AG04449 (cell line): ENCODE results near the gene CLMN.

Experiments
- CTCF ChIA-PET: fragments of 350-600 bp; formaldehyde crosslinking; extraction: SDS; loops from one replicate; lab custom pipeline; 2021; ENCODE audit warnings: antibody characterized with exemption; lab: Yijun Ruan, JAX
- POLR2A ChIA-PET: fragments of 400-600, 350-600 bp; formaldehyde crosslinking; extraction: SDS; loops from one replicate; lab custom pipeline; 2020; ENCODE audit warnings: antibody characterized with exemption, inconsistent platforms; lab: Yijun Ruan, JAX
- DNase-seq: peaks from one replicate; pipeline ENCODE4 v3.0.0-alpha.2; 2010; ENCODE audit warnings: low read depth, low spot score
- H3K4me3 ChIP-seq: 2 replicates; pipeline ENCODE4 v1.5.1; 2011; ENCODE audit warnings: low read depth, mild to moderate bottlenecking, control low read depth, low read length
- TF ChIP-seq, protein P1 (sequence below): IDR thresholded peaks from one replicate; pipeline ENCODE4 v1.5.1; 2011; ENCODE audit warnings: mild to moderate bottlenecking, moderate library complexity, low read length, control low read depth, inconsistent platforms; ENCODE audit not compliant: insufficient read depth; ENCODE audit errors: missing control alignments

Gene CLMN

DNA sequence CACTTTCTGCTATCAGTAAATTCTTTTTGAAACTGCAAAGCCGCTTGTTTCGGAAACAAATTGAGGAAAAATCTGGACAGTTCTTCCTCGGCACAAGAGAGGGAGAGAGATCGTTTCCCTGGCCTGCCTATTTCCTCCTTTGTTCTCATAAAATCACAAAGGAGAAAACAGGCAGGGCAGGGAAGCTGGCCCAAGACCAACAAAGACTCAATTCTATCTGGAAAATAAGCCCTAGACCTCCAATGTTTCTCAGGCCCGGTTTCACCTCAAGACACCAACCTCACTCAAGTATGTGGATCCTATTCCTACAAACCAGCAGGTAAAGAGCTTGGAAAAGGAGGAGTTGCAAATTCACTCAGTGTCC, 181.9 kb downstream of the CLMN start:
- H3K4me3 ChIP-seq, result no peak overlapping the region
- DNase-seq, result no peak
- POLR2A ChIA-PET, result no interaction called here
- CTCF ChIA-PET, result no interaction called here
- TF ChIP-seq, protein P1, sequence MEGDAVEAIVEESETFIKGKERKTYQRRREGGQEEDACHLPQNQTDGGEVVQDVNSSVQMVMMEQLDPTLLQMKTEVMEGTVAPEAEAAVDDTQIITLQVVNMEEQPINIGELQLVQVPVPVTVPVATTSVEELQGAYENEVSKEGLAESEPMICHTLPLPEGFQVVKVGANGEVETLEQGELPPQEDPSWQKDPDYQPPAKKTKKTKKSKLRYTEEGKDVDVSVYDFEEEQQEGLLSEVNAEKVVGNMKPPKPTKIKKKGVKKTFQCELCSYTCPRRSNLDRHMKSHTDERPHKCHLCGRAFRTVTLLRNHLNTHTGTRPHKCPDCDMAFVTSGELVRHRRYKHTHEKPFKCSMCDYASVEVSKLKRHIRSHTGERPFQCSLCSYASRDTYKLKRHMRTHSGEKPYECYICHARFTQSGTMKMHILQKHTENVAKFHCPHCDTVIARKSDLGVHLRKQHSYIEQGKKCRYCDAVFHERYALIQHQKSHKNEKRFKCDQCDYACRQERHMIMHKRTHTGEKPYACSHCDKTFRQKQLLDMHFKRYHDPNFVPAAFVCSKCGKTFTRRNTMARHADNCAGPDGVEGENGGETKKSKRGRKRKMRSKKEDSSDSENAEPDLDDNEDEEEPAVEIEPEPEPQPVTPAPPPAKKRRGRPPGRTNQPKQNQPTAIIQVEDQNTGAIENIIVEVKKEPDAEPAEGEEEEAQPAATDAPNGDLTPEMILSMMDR, result no peak

DNA sequence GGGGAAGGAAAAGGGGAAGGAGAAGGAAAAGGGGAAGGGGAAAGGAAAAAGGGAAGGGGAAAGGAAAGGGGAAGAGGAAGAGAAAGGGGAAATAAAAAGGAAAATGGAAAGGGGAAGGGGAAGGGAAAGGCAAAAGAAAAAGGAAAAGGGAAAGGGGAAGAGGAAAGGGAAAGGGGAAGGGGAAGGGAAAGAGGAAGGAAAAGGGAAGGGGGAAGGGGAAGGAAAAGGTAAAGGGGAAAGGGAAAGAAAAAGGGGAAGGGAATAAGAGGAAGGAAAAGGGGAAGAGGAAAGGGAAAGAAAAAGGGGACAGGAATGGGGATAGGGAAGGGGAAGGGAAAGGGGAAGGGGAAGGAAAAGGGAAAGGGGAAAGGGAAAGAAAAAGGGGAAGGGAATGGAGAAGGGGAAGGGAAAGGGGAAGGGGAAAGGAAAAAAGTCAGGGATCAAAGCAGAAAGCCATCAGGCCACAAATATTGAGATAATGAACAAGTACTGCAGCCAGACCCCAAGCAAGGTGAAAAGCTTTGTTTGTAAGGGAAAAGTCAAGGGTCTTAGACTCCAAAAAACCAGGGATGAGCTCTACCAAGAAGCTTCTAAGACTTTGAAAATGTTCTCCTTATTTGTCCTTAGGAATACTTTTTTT, 182.4 kb downstream of the CLMN start:
- no peak overlapping the region for H3K4me3 ChIP-seq
- TF ChIP-seq, protein P1, result no peak
- ChIA-PET POLR2A (no interaction called here), CTCF (no interaction called here)
- DNase-seq, result no peak

DNA sequence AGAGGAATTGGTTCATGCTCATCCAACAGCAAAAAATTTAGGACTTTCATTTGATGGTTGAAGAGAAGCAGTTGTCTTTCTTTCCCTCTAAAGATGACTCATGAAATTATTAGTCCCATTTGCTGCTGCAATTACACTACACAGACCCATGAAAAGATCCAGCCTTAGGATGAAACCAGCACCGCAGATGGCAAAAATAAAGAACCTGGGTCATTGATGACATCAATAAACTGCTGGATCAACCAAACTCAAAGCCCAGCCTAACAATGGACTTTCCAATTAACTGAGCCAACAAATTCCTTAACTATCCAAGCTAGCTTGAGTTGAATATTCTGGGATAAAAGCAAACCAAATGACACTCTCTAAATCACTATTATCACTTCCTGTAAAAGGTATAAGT, 183.1 kb downstream of the CLMN start:
- no peak for DNase-seq
- ChIA-PET CTCF (interaction anchor here (0.9 kb wide), 1 partner anchor 447 kb away, joined by 3 read pairs; no protein-coding TSS in a partner anchor), POLR2A (no interaction called here)
- TF ChIP-seq, protein P1, result no peak
- H3K4me3 ChIP-seq, result no peak overlapping the region

DNA sequence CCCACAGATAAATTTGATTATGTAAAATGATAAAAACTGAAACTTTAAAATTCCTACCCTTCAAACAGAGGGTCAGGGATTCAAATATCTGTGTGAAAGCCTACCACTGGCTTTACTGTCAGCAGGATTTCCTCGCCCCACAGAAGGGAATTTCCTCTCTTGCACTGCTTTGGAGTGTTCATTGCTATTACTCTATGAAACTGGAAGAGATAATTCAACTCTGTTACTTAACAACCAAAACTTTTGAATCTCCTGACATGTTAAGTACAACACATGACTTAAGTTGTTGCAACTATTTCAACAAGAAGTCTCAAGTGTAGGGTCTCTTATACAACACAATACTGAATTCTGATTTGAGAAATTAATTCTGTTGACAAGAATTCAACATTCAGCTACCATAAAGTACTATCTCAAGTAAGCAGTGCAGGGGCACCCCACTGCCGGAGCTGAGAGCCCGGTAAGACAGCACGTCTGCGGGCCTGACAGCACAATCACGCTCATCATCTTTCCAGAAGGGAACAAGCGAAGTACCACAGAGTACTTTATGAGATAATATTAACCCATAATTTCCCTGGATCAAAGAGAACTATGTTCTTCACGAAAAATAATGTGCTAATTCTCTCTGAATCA, 185.3 kb downstream of the CLMN start:
- peak; percentile 12 for DNase-seq
- TF ChIP-seq, protein P1, result no peak

DNA sequence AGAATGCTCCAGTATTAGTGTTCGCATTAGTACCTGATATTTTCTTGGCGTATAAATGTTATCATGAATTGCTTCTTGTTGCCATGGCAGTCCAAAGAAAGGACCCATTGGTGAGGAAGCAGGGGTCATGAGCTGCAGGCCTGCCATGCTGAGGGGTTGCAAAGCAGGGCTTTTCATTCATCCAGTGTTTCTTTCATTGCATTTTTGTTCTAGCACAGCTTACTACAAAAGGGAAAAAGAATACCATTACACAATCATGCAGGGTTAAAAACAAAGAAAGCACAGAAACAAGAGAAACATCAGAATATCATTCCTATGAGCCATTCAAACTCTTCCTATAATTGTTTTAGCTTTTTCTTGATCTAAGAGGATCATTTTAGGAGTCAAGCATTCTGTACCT, 186.4 kb downstream of the CLMN start:
- ChIA-PET CTCF (interaction anchor here (1.4 kb wide), 1 partner anchor 30 kb away, joined by 4 read pairs; no protein-coding TSS in a partner anchor), POLR2A (no interaction called here)
- no peak overlapping the region for H3K4me3 ChIP-seq
- DNase-seq, result no peak
- TF ChIP-seq, protein P1, result no peak

More for the DNA sequence above, 185.3 kb downstream of the CLMN start:
- ChIA-PET POLR2A (no interaction called here), CTCF (no interaction called here)
- no peak overlapping the region for H3K4me3 ChIP-seq

DNA sequence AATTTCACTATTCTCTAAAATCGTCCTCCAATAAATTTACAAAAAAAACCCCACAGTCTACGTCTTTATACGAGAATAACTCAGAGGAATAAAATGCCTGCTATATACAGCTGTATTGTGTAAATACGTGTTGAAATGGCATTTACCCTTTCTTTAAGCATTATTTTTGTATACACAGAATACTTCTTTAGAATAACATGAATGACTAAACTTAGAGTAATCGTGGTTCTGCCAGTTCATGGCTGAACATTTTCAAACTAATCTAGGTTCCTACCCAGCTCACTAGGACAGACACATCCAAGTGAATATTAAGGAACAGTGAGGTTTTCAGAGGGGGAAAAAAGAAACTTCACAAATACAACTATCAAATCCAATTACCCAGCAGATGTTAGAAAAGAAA, 186.9 kb downstream of the CLMN start:
- ChIA-PET CTCF (interaction anchor here (1.4 kb wide), 1 partner anchor 30 kb away, joined by 4 read pairs; no protein-coding TSS in a partner anchor), POLR2A (no interaction called here)
- TF ChIP-seq, protein P1, result no peak
- DNase-seq, result no peak
- H3K4me3 ChIP-seq, result no peak overlapping the region
